HCT116 (cell line): ENCODE measurements around the gene METTL22. TPM values are rescaled to one million over a fixed set of nuclear protein-coding genes. Genes with fewer than 3 reads are reported as not detected.
"Not testable (repeated sequence)": the region's sequence is repeated elsewhere in the genome, so short reads cannot be mapped to it uniquely, and the experiment has no call there.

ENCODE experiments used
- ATAC-seq: fragments of 200-7000 bp; cut with Tn5 transposase; 2 replicates; pipeline ENCODE4 v1.9.1; 2020; ENCODE audit warnings: mild to moderate bottlenecking, moderate library complexity
- BruUV-seq: library from RNA; stranded (reverse); fragments of 400-500 nt; replicated peaks from 2 replicates; lab custom pipeline; 2021; lab: Mats Ljungman, UMichigan
- CTCF ChIA-PET: fragments of 300-600 bp; sonication (Branson Sonifier 250); formaldehyde crosslinking; loops from one replicate; lab custom pipeline; 2021; ENCODE audit warnings: antibody characterized with exemption; lab: Charles Lee
- POLR2A ChIA-PET: fragments of 300-600, 350-600 bp; sonication (Branson Sonifier 250); formaldehyde crosslinking; loops from one replicate; lab custom pipeline; 2021; ENCODE audit warnings: antibody characterized with exemption; lab: Charles Lee
- RAD21 ChIA-PET, 2 experiments: fragments of 300-600 bp; sonication (Branson Sonifier 250); formaldehyde crosslinking; loops; one replicate each; lab custom pipeline; 2023; ENCODE audit warnings: low total read pairs in 2 of 2; ENCODE audit not compliant: uncharacterized antibody in 2 of 2, unreplicated experiment in 2 of 2, low non-redundant PET in 1 of 2; lab: Charles Lee
- DNase-seq: peaks from one replicate; pipeline ENCODE4 v3.0.0-alpha.2; 2010; ENCODE audit warnings: low read depth, low spot score
- H2AFZ ChIP-seq: fragments of 200-600 bp; shearing (Covaris generic), sonication (generic); 2 replicates; pipeline ENCODE4 v1.6.1; 2017; ENCODE audit warnings: low read depth, mixed run types, mixed read lengths, antibody characterized with exemption, low read length; ENCODE audit not compliant: poor library complexity, severe bottlenecking
- H3K27ac ChIP-seq: 2 replicates; pipeline ENCODE4 v1.5.1; 2012; ENCODE audit warnings: low read depth, low read length
- H3K27me3 ChIP-seq: fragments of 200-600 bp; sonication (generic); 2 replicates; pipeline ENCODE4 v1.6.1; 2016; ENCODE audit warnings: mixed run types, low read length, mixed read lengths; ENCODE audit not compliant: insufficient read depth
- H3K36me3 ChIP-seq, 2 experiments: fragments of 200-500 bp in 1 of 2; fragments of 200-600 bp in 1 of 2; sonication (Bioruptor generic) in 1 of 2; sonication (generic) in 1 of 2; 2 replicates each; pipeline versions ENCODE4 v1.5.1 to v1.6.1; 2014 to 2016; ENCODE audit warnings: low read length in 2 of 2, inconsistent platforms in 1 of 2, mixed read lengths in 1 of 2, mixed run types in 1 of 2; ENCODE audit not compliant: insufficient read depth in 2 of 2, control insufficient read depth in 1 of 2
- H3K4me1 ChIP-seq, 2 experiments: fragments of 200-600 bp in 1 of 2; sonication (generic) in 1 of 2; 2 replicates each; pipeline versions ENCODE4 v1.5.1 to v1.6.1; 2012 to 2017; ENCODE audit warnings: low read length in 2 of 2, inconsistent platforms in 1 of 2, mild to moderate bottlenecking in 1 of 2, mixed read lengths in 1 of 2, mixed run types in 1 of 2, moderate library complexity in 1 of 2; ENCODE audit not compliant: insufficient read depth in 2 of 2, control insufficient read depth in 1 of 2
- H3K4me2 ChIP-seq: fragments of 200-600 bp; sonication (generic); 2 replicates; pipeline ENCODE4 v1.6.1; 2017; ENCODE audit warnings: mixed run types, low read length, mixed read lengths
- H3K4me3 ChIP-seq, 2 experiments: fragments of 200-600 bp in 1 of 2; sonication (generic) in 1 of 2; replicated peaks in 1 of 2; 2 replicates each; pipeline ENCODE4 v1.5.1; 2011 to 2016; ENCODE audit warnings: low read length in 2 of 2, control low read depth in 1 of 2, low read depth in 1 of 2, mild to moderate bottlenecking in 1 of 2, mixed read lengths in 1 of 2, mixed run types in 1 of 2
- H3K79me2 ChIP-seq: fragments of 200-600 bp; sonication (generic); 2 replicates; pipeline ENCODE4 v1.6.1; 2017; ENCODE audit warnings: mild to moderate bottlenecking, mixed run types, low read length, moderate library complexity, mixed read lengths; ENCODE audit not compliant: insufficient read depth
- H3K9ac ChIP-seq: fragments of 200-600 bp; sonication (generic); 2 replicates; pipeline ENCODE4 v1.6.1; 2016; ENCODE audit warnings: low read length, mixed read lengths
- H3K9me2 ChIP-seq: fragments of 200-600 bp; sonication (generic), shearing (Covaris generic); 2 replicates; pipeline ENCODE4 v1.6.1; 2017; ENCODE audit warnings: mixed run types, mild to moderate bottlenecking, moderate library complexity; ENCODE audit not compliant: insufficient read depth
- H3K9me3 ChIP-seq, 2 experiments: fragments of 200-500 bp in 1 of 2; fragments of 200-600 bp in 1 of 2; sonication (Bioruptor generic) in 1 of 2; sonication (generic) in 1 of 2; 2 replicates each; pipeline ENCODE4 v1.6.1; 2014 to 2017; ENCODE audit warnings: low read length in 2 of 2, mixed read lengths in 2 of 2, inconsistent platforms in 1 of 2, low read depth in 1 of 2, mild to moderate bottlenecking in 1 of 2, mixed run types in 1 of 2, moderate library complexity in 1 of 2; ENCODE audit not compliant: control insufficient read depth in 1 of 2, insufficient read depth in 1 of 2
- H4K20me1 ChIP-seq: fragments of 200-600 bp; sonication (generic), shearing (Covaris generic); 2 replicates; pipeline ENCODE4 v1.6.1; 2017; ENCODE audit warnings: mixed run types, mild to moderate bottlenecking, moderate library complexity; ENCODE audit not compliant: insufficient read depth
- CEBPB ChIP-seq: IDR thresholded peaks from 2 replicates; pipeline ENCODE4 v1.6.1; 2012; ENCODE audit warnings: low read depth
- ELF1 ChIP-seq: IDR thresholded peaks from 2 replicates; pipeline ENCODE4 v1.6.1; 2012; ENCODE audit warnings: low read depth, borderline replicate concordance
- EZH2 ChIP-seq: fragments of 200-600 bp; sonication (generic); IDR thresholded peaks from 2 replicates; pipeline ENCODE4 v1.6.1; 2017; ENCODE audit warnings: antibody characterized with exemption, mixed run types
- EZH2phosphoT487 ChIP-seq: fragments of 200-600 bp; IDR thresholded peaks from 2 replicates; pipeline ENCODE4 v1.6.1; 2018; ENCODE audit warnings: antibody characterized with exemption, borderline replicate concordance
- JUND ChIP-seq: IDR thresholded peaks from 2 replicates; pipeline ENCODE4 v1.6.1; 2012
- POLR2AphosphoS5 ChIP-seq: IDR thresholded peaks from 2 replicates; pipeline ENCODE4 v1.6.1; 2011; ENCODE audit warnings: mild to moderate bottlenecking, low read depth, low read length, moderate library complexity
- RAD21 ChIP-seq: IDR thresholded peaks from 2 replicates; pipeline ENCODE4 v1.6.1; 2012; ENCODE audit warnings: low read depth, mild to moderate bottlenecking
- SIN3A ChIP-seq: IDR thresholded peaks from 2 replicates; pipeline ENCODE4 v1.6.1; 2012; ENCODE audit warnings: low read depth
- SP1 ChIP-seq: IDR thresholded peaks from 2 replicates; pipeline ENCODE4 v1.6.1; 2012; ENCODE audit warnings: low read depth
- YY1 ChIP-seq: IDR thresholded peaks from 2 replicates; pipeline ENCODE4 v1.6.1; 2011; ENCODE audit warnings: low read length, low read depth, moderate library complexity, mild to moderate bottlenecking; ENCODE audit not compliant: insufficient replicate concordance; ENCODE audit errors: extremely low read depth
- ZFX ChIP-seq: fragments of 450-650 bp; IDR thresholded peaks from 2 replicates; pipeline ENCODE4 v1.6.1; 2017
- ZNF274 ChIP-seq: fragments of 200-500 bp; sonication (Bioruptor generic); IDR thresholded peaks from 2 replicates; pipeline ENCODE4 v1.6.1; 2014; ENCODE audit warnings: mild to moderate bottlenecking, low read depth, low read length, inconsistent platforms
- intact Hi-C: fragments of 100-400 bp; cut with micrococcal nuclease; formaldehyde crosslinking; loops from 2 replicates; pipeline ENCODE4 v1.10.0; 2022
- total RNA-seq: library from RNA; stranded (reverse); gene quantifications from one replicate; pipeline ENCODE4 v1.2.1, GENCODE V29; 2021; ENCODE audit not compliant: unreplicated experiment
- TF ChIP-seq, protein P1 (sequence below), 3 experiments: fragments of 200-600 bp in 1 of 3; sonication (generic) in 1 of 3; IDR thresholded peaks in 2 of 3; conservative IDR thresholded peaks in 1 of 3; 2 replicates each; pipeline ENCODE4 v1.5.1; 2012 to 2017; ENCODE audit warnings: low read depth in 2 of 3, low read length in 2 of 3, antibody characterized with exemption in 1 of 3, borderline replicate concordance in 1 of 3, control low read depth in 1 of 3, mild to moderate bottlenecking in 1 of 3, mixed read lengths in 1 of 3, mixed run types in 1 of 3, moderate library complexity in 1 of 3; ENCODE audit not compliant: insufficient read depth in 1 of 3
- TF ChIP-seq, protein P2 (sequence below): IDR thresholded peaks from 2 replicates; pipeline ENCODE4 v1.6.1; 2012
- TF ChIP-seq, protein P3 (sequence below): IDR thresholded peaks from 2 replicates; pipeline ENCODE4 v1.6.1; 2012

The METTL22 gene
- total RNA-seq, 1 experiment from 2014 or later = 33.3 TPM

DNA sequence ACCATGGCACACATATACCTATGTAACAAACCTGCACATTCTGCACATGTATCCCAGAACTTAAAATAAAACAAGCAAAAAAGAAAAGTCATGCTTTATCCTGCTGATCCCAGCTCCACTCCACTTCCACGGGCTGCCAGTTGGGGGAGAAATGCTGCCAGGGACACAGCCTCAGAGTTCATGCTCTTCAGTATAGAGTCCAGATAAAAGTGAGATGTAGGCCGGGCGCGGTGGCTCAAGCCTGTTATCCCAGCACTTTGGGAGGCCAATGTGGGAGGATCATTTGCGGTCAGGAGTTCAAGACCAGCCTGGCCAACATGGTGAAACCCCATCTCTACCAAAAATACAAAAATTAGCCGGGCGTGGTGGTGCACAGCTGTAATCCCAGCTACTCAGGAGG, 30.5 kb downstream of the METTL22 start:
- H2AFZ ChIP-seq, RAD21 ChIA-PET, DNase-seq, H3K36me3 ChIP-seq, H3K79me2 ChIP-seq, H3K27ac ChIP-seq, H3K4me2 ChIP-seq, H4K20me1 ChIP-seq, POLR2A ChIA-PET, H3K4me3 ChIP-seq, BruUV-seq, H3K9me2 ChIP-seq, intact Hi-C loops, H3K9ac ChIP-seq, H3K4me1 ChIP-seq, H3K9me3 ChIP-seq, H3K27me3 ChIP-seq: not testable (repeated sequence)
- CTCF ChIA-PET = interaction anchor here (0.7 to 1.4 kb wide), 6 partner anchors 10 to 694 kb away, joined by 3 to 8 read pairs (median 4); no protein-coding TSS in a partner anchor
- peak; percentile 87 for ATAC-seq
- peak; percentile 28; the same call in 1 of the 2 replicates for TF ChIP-seq RAD21
- TF ChIP-seq, protein P1, sequence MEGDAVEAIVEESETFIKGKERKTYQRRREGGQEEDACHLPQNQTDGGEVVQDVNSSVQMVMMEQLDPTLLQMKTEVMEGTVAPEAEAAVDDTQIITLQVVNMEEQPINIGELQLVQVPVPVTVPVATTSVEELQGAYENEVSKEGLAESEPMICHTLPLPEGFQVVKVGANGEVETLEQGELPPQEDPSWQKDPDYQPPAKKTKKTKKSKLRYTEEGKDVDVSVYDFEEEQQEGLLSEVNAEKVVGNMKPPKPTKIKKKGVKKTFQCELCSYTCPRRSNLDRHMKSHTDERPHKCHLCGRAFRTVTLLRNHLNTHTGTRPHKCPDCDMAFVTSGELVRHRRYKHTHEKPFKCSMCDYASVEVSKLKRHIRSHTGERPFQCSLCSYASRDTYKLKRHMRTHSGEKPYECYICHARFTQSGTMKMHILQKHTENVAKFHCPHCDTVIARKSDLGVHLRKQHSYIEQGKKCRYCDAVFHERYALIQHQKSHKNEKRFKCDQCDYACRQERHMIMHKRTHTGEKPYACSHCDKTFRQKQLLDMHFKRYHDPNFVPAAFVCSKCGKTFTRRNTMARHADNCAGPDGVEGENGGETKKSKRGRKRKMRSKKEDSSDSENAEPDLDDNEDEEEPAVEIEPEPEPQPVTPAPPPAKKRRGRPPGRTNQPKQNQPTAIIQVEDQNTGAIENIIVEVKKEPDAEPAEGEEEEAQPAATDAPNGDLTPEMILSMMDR (IDR thresholded peaks at IDR 0.05 in 2 of 3, conservative IDR thresholded peaks at IDR 0.05 in 1 of 3; ENCODE audit: borderline replicate concordance in 1 of 3, insufficient read depth in 1 of 3, low read depth in 2 of 3, low read length in 2 of 3) = peak in 2 of 3 experiments; percentile 30 to 52; a peak in 4 of 6 replicates

DNA sequence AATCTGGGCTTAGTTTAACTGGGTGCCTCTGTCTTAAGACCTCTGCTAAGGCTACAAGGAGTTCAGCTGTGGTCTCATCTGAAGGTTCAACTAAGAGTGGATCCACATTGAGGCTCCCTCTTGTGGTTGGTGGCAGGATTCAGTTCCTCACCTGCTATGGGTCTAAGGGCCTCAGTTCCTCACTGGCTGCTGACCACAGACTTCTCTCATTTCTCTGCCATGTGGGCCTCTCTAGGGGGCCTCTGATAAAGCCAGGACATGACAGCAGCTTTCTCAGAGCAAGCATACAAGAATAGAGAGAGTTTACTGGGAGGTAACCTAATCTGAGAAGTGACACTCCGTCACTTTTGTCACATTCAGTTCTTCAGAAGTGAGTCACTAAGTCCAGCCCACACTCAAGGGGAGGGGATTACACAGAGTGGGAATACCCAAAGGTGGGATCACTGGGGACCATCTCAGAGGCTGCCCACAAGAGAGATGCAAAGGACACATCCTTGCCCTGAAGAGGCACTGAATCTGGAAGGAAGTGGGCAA, 33.8 kb downstream of the METTL22 start:
- H3K27ac ChIP-seq = no peak overlapping the region
- intact Hi-C loops = loop anchor here (2.0 kb wide), 1 partner anchor 88 kb away; no protein-coding TSS in a partner anchor
- no peak overlapping the region for H3K4me2 ChIP-seq
- no peaks in the 10 kb centered on the region for H3K9me3 ChIP-seq
- no peaks in the 10 kb centered on the region for H3K36me3 ChIP-seq
- ChIA-PET CTCF (no interaction called here), RAD21 (interaction anchor here in 1 of 2 experiments (0.6 kb wide), 1 partner anchor 223 kb away, joined by 5 read pairs; no protein-coding TSS in a partner anchor), POLR2A (no interaction called here)
- no peak overlapping the region for H3K4me3 ChIP-seq
- H3K9ac ChIP-seq = no peak overlapping the region
- H3K9me2 ChIP-seq = no peaks in the 10 kb centered on the region
- no peak overlapping the region for H2AFZ ChIP-seq
- H4K20me1 ChIP-seq = no peaks in the 10 kb centered on the region
- DNase-seq (no peak), ATAC-seq (peak; percentile 62; the same call in 1 of the 2 replicates)
- no peaks in the 10 kb centered on the region for H3K79me2 ChIP-seq
- BruUV-seq = no TSS peak
- no peaks in the 10 kb centered on the region for H3K4me1 ChIP-seq
- no peaks in the 10 kb centered on the region for H3K27me3 ChIP-seq
- TF ChIP-seq ZNF274 (no peak), POLR2AphosphoS5 (no peak), EZH2 (no peak), EZH2phosphoT487 (no peak), ELF1 (no peak), CEBPB (no peak), ZFX (no peak), SP1 (no peak), YY1 (no peak), SIN3A (no peak), JUND (no peak)
- TF ChIP-seq, protein P1 (IDR thresholded peaks at IDR 0.05 in 2 of 3, conservative IDR thresholded peaks at IDR 0.05 in 1 of 3; ENCODE audit: borderline replicate concordance in 1 of 3, insufficient read depth in 1 of 3, low read depth in 2 of 3, low read length in 2 of 3) = peak; percentile 27 to 56 (median 55); a peak in 5 of 6 replicates
- TF ChIP-seq, protein P2, sequence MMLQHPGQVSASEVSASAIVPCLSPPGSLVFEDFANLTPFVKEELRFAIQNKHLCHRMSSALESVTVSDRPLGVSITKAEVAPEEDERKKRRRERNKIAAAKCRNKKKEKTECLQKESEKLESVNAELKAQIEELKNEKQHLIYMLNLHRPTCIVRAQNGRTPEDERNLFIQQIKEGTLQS = no peak
- TF ChIP-seq, protein P3, sequence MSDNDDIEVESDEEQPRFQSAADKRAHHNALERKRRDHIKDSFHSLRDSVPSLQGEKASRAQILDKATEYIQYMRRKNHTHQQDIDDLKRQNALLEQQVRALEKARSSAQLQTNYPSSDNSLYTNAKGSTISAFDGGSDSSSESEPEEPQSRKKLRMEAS = no peak
